Kidney (tissue), 14 donors: ENCODE data around the gene KLHL22. TPM values are rescaled to one million over a fixed set of nuclear protein-coding genes. Genes with fewer than 3 reads are reported as not detected.
"Not testable (repeated sequence)": the region's sequence is repeated elsewhere in the genome, so short reads cannot be mapped to it uniquely, and the experiment has no call there.

Source experiments
- DNase-seq, 5 donors: peaks; one replicate each; pipeline ENCODE4 v3.0.0-alpha.2; 2013 to 2020
- FAIRE-seq: peaks from 2 replicates; lab custom pipeline; 2012; peaks lifted over from hg19 to GRCh38; lab: Jason Lieb, UNC
- H3K27ac ChIP-seq, 2 donors: one replicate each; pipeline ENCODE4 v1.7.0; 2013; ENCODE audit warnings: low read depth in 2 of 2, low read length in 2 of 2, inconsistent platforms in 1 of 2
- H3K27me3 ChIP-seq: one replicate; pipeline ENCODE4 v1.7.1; 2013; ENCODE audit warnings: low read length, inconsistent platforms; ENCODE audit not compliant: control insufficient read depth, insufficient read depth
- H3K36me3 ChIP-seq, 3 donors: one replicate each; pipeline versions ENCODE4 v1.7.0 to v1.7.1; 2013; ENCODE audit warnings: low read length in 3 of 3, control low read depth in 1 of 3, inconsistent platforms in 1 of 3; ENCODE audit not compliant: insufficient read depth in 3 of 3, control insufficient read depth in 2 of 3
- H3K4me1 ChIP-seq, 3 donors: one replicate each; pipeline versions ENCODE4 v1.7.0 to v1.7.1; 2013; ENCODE audit warnings: low read length in 3 of 3, inconsistent platforms in 1 of 3, low read depth in 1 of 3; ENCODE audit not compliant: control insufficient read depth in 2 of 3, insufficient read depth in 2 of 3
- H3K4me3 ChIP-seq, 3 donors: one replicate each; pipeline versions ENCODE4 v1.7.0 to v1.8.1; 2013; ENCODE audit warnings: low read length in 3 of 3, control low read depth in 1 of 3, inconsistent platforms in 1 of 3
- H3K9ac ChIP-seq, 3 donors: one replicate each; pipeline versions ENCODE4 v1.7.0 to v1.7.1; 2013; ENCODE audit warnings: low read length in 3 of 3, control low read depth in 1 of 3, inconsistent platforms in 1 of 3
- H3K9me3 ChIP-seq, 3 donors: one replicate each; pipeline versions ENCODE4 v1.7.0 to v1.7.1; 2013; ENCODE audit warnings: low read length in 3 of 3, control low read depth in 1 of 3, inconsistent platforms in 1 of 3; ENCODE audit not compliant: control insufficient read depth in 2 of 3, insufficient read depth in 1 of 3
- intact Hi-C: fragments of 100-400 bp; cut with DNase I; formaldehyde crosslinking; loops from one replicate; pipeline ENCODE4 v1.11.1; 2022
- polyA plus RNA-seq: library from polyadenylated mRNA; stranded (reverse); fragments of 350-450 nt; fragmentation: Illumina TruSeq; extraction: RNeasy Lipid Tissue Mini Kit (QIAGEN cat#74804); gene quantifications from one replicate; pipeline ENCODE4 v1.2.3, GENCODE V29; 2014; ENCODE audit warnings: low read depth, low replicate concordance; ENCODE audit not compliant: insufficient read depth
- total RNA-seq: library from RNA; stranded (reverse); fragmentation: NEBNext Ultra II Directional; extraction: Animal tissue kit (Norgen Biotek cat#: 25700); gene quantifications from one replicate; pipeline ENCODE4 v1.2.1, GENCODE V29; 2021
- TF ChIP-seq, protein P1 (sequence below): IDR thresholded peaks from 3 replicates; pipeline ENCODE4 v1.5.1; 2012; ENCODE audit warnings: mild to moderate bottlenecking, moderate library complexity, borderline replicate concordance; ENCODE audit not compliant: insufficient read depth; ENCODE audit errors: extremely low read depth
- donor health status: control.
- donor health status: control.
- donor health status: control.
- donor health status: control.
- donor health status: control.
- donor health status: DM: yes; HTN: yes; CAD: no.
- donor health status: Normal renal cell carcinoma (clear cell type).

KLHL22 gene
- total and polyA plus RNA-seq, 2 donors from 2014 or later, result 22.4 to 24.3 TPM

- H3K36me3 ChIP-seq, result peaks cover 0 to 9% (median 6%) of the 10 kb centered on the region in 3 donors
These were observed 39.9 kb downstream of the KLHL22 start for GRCh38 chr22:20455709-20456063.

DNA sequence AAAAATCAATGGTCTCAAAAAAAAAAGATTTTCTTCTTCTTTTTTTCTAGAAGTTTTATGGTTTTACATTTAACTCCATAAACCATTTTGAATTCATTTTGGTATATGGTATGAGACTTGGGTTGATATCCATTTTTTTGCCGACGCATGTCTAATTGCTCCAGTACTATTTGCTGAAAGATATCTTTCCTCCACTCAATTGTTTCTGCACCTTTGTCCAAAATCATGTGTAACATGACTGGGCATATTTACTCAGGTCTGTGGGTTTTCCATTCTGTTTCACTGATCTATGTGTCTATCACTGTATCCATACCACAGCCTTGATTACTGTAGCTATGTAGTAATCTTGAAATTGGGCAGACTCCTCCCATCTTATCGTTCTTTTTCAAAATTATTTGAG is 42.4 kb downstream of the KLHL22 start:
- H3K4me3 ChIP-seq, result no peak overlapping the region
- H3K9me3 ChIP-seq, result no peaks in the 10 kb centered on the region
- H3K9ac ChIP-seq, result no peak overlapping the region
- H3K27ac ChIP-seq, result no peak overlapping the region
- FAIRE-seq (no peak), DNase-seq (no peak)
- peaks cover 0 to 9% (median 6%) of the 10 kb centered on the region in 3 donors for H3K36me3 ChIP-seq
- TF ChIP-seq, protein P1, sequence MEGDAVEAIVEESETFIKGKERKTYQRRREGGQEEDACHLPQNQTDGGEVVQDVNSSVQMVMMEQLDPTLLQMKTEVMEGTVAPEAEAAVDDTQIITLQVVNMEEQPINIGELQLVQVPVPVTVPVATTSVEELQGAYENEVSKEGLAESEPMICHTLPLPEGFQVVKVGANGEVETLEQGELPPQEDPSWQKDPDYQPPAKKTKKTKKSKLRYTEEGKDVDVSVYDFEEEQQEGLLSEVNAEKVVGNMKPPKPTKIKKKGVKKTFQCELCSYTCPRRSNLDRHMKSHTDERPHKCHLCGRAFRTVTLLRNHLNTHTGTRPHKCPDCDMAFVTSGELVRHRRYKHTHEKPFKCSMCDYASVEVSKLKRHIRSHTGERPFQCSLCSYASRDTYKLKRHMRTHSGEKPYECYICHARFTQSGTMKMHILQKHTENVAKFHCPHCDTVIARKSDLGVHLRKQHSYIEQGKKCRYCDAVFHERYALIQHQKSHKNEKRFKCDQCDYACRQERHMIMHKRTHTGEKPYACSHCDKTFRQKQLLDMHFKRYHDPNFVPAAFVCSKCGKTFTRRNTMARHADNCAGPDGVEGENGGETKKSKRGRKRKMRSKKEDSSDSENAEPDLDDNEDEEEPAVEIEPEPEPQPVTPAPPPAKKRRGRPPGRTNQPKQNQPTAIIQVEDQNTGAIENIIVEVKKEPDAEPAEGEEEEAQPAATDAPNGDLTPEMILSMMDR, result no peak
- H3K4me1 ChIP-seq, result no peaks in the 10 kb centered on the region
- no peaks in the 10 kb centered on the region for H3K27me3 ChIP-seq
- intact Hi-C loops, result no loop called here

More at GRCh38 chr22:20455709-20456063, 39.9 kb downstream of the KLHL22 start:
- H3K9ac ChIP-seq, result no peak overlapping the region
- no peaks in the 10 kb centered on the region for H3K9me3 ChIP-seq
- DNase-seq, result no peak
- no peak overlapping the region for H3K27ac ChIP-seq
- no peak for FAIRE-seq
- H3K4me3 ChIP-seq, result no peak overlapping the region
- no peaks in the 10 kb centered on the region for H3K4me1 ChIP-seq
- intact Hi-C loops, result no loop called here
- no peaks in the 10 kb centered on the region for H3K27me3 ChIP-seq
- TF ChIP-seq, protein P1, result no peak

GRCh38 chr22:20451920-20452319 is 43.7 kb downstream of the KLHL22 start:
- Histone ChIP-seq H3K27me3 (no peaks in the 10 kb centered on the region), H3K36me3 (peaks cover 0 to 9% (median 0%) of the 10 kb centered on the region in 3 donors), H3K27ac (no peak overlapping the region), H3K9me3 (no peaks in the 10 kb centered on the region), H3K4me3 (no peak overlapping the region), H3K9ac (no peak overlapping the region), H3K4me1 (no peaks in the 10 kb centered on the region)
- no peak for FAIRE-seq
- TF ChIP-seq, protein P1, result no peak
- DNase-seq, result no peak
- intact Hi-C loops, result no loop called here

GRCh38 chr22:20451129-20451778 is 44.3 kb downstream of the KLHL22 start:
- H3K36me3 ChIP-seq, H3K9ac ChIP-seq, FAIRE-seq, H3K4me3 ChIP-seq, H3K4me1 ChIP-seq, intact Hi-C loops, H3K27me3 ChIP-seq, H3K27ac ChIP-seq, H3K9me3 ChIP-seq: not testable (repeated sequence)
- peak in 1 of 5 donors; percentile 26 for DNase-seq
